A549 (cell line): ENCODE results near the gene NAPSA. TPM values are rescaled to one million over a fixed set of nuclear protein-coding genes. Genes with fewer than 3 reads are reported as not detected.

Experiments
- ATAC-seq, 2 experiments: fragments of 200-7000 bp in 1 of 2; fragments of >200 bp in 1 of 2; cut with Nextera tagmentation in 1 of 2; cut with Tn5 transposase in 1 of 2; 3 replicates each; pipeline versions ENCODE4 v1.8.0 to v1.9.1; 2018 to 2020; ENCODE audit warnings: mild to moderate bottlenecking in 1 of 2, moderate library complexity in 1 of 2
- CTCF ChIA-PET: fragments of 300-600 bp; sonication (Branson Sonifier 250); formaldehyde crosslinking; extraction: SDS; loops from one replicate; lab custom pipeline; 2021; ENCODE audit warnings: antibody characterized with exemption, inconsistent platforms; lab: Yijun Ruan, JAX
- POLR2A ChIA-PET: fragments of 350-600 bp; formaldehyde crosslinking; extraction: SDS; loops from one replicate; lab custom pipeline; 2021; ENCODE audit warnings: antibody characterized with exemption, inconsistent platforms; lab: Yijun Ruan, JAX
- DNase-seq, 2 experiments: peaks; one replicate each; pipeline versions ENCODE4 v3.0.0 to v3.0.0-alpha.2; 2011 to 2016; ENCODE audit warnings: low read depth in 1 of 2, low spot score in 1 of 2
- FAIRE-seq: peaks from 2 replicates; lab custom pipeline; 2011; peaks lifted over from hg19 to GRCh38; lab: Jason Lieb, UNC
- H3K27ac ChIP-seq, 2 experiments: fragments of >200 bp; sonication (Bioruptor Twin); formaldehyde crosslinking; 3 replicates each; pipeline ENCODE4 v1.5.1; 2016 to 2017
- H3K4me1 ChIP-seq: fragments of >200 bp; sonication (Bioruptor Twin); formaldehyde crosslinking; 3 replicates; pipeline ENCODE4 v1.6.1; 2016
- H3K4me2 ChIP-seq: fragments of >200 bp; sonication (Bioruptor Twin); formaldehyde crosslinking; 3 replicates; pipeline ENCODE4 v1.6.1; 2016
- H3K4me3 ChIP-seq: fragments of >200 bp; sonication (Bioruptor Twin); formaldehyde crosslinking; 3 replicates; pipeline ENCODE4 v1.5.1; 2016
- H3K9me3 ChIP-seq: fragments of >200 bp; sonication (Bioruptor Twin); formaldehyde crosslinking; 3 replicates; pipeline ENCODE4 v1.6.1; 2016
- BCL3 ChIP-seq: fragments of >200 bp; sonication (Bioruptor Twin); formaldehyde crosslinking; IDR thresholded peaks from 3 replicates; pipeline ENCODE4 v1.6.1; 2016
- CEBPB ChIP-seq, 2 experiments: fragments of >200 bp in 1 of 2; sonication (Bioruptor Twin) in 1 of 2; formaldehyde crosslinking in 1 of 2; IDR thresholded peaks; 2 replicates each; pipeline ENCODE4 v1.6.1; 2012 to 2016
- CHD4 ChIP-seq: fragments of 200-600 bp; sonication (generic); IDR thresholded peaks from 2 replicates; pipeline ENCODE4 v1.6.1; 2016; ENCODE audit warnings: antibody characterized with exemption, mild to moderate bottlenecking, borderline replicate concordance
- ESRRA ChIP-seq: fragments of 150-350 bp; IDR thresholded peaks from 2 replicates; pipeline ENCODE4 v1.6.1; 2014; ENCODE audit warnings: mild to moderate bottlenecking, low read length, borderline replicate concordance
- FOSB ChIP-seq: fragments of 250-450 bp; sonication (Bioruptor Pico); IDR thresholded peaks from 2 replicates; pipeline ENCODE4 v1.5.0; 2020; ENCODE audit warnings: mild to moderate bottlenecking, moderate library complexity
- FOSL2 ChIP-seq, 2 experiments: fragments of 450-650 bp in 1 of 2; fragments of >200 bp in 1 of 2; sonication (Bioruptor Twin) in 1 of 2; formaldehyde crosslinking; IDR thresholded peaks; 2 replicates each; pipeline versions ENCODE4 v1.5.0 to v1.6.1; 2016 to 2020; ENCODE audit warnings: mild to moderate bottlenecking in 1 of 2, moderate library complexity in 1 of 2
- GATA3 ChIP-seq: IDR thresholded peaks from 2 replicates; pipeline ENCODE4 v1.6.1; 2012; ENCODE audit warnings: borderline replicate concordance
- HES2 ChIP-seq: fragments of >200 bp; sonication (Bioruptor Twin); formaldehyde crosslinking; IDR thresholded peaks from 2 replicates; pipeline ENCODE4 v1.6.1; 2016
- JUN ChIP-seq, 2 experiments: fragments of >200 bp; sonication (Bioruptor Twin); formaldehyde crosslinking; IDR thresholded peaks; 2 replicates in 1 of 2; 3 replicates in 1 of 2; pipeline ENCODE4 v1.6.1; 2016 to 2017
- KDM1A ChIP-seq: fragments of 200-600 bp; sonication (generic); IDR thresholded peaks from 2 replicates; pipeline ENCODE4 v1.6.1; 2016; ENCODE audit warnings: low read depth, mild to moderate bottlenecking
- MAX ChIP-seq: IDR thresholded peaks from 2 replicates; pipeline ENCODE4 v1.6.1; 2012
- POLR2A ChIP-seq: IDR thresholded peaks from 2 replicates; pipeline ENCODE4 v1.6.1; 2012; ENCODE audit warnings: mild to moderate bottlenecking, low read length
- POLR2AphosphoS2 ChIP-seq: conservative IDR thresholded peaks from 2 replicates; pipeline ENCODE4 v1.6.1; 2012; ENCODE audit warnings: low read length, improper control_type of control experiment, inconsistent platforms
- ZFP36 ChIP-seq: fragments of 450-650 bp; IDR thresholded peaks from 2 replicates; pipeline ENCODE4 v1.6.1; 2014; ENCODE audit warnings: borderline replicate concordance; ENCODE audit not compliant: partially characterized antibody
- WGBS: methylation state at CpG from one replicate; pipeline ENCODE4 v1.1.6; 2017; ENCODE audit errors: missing lambda C conversion rate; 5-methylcytosine and 5-hydroxymethylcytosine counted together
- polyA plus RNA-seq, 4 experiments: library from polyadenylated mRNA; depleted of rRNA in 3 of 4; stranded (reverse); fragments of >200 nt; fragmentation: RNase III in 1 of 4; extraction: RNeasy Plus Mini Kit Qiagen cat#74134 plus additional on column Dnase treatment in 1 of 4; gene quantifications; 2 replicates in 3 of 4; 3 replicates in 1 of 4; pipeline ENCODE4 v1.2.3, GENCODE V29; 2011 to 2017

Gene NAPSA
- polyA plus RNA-seq, 2 of the 4 experiments (the other 2 are of a cell fraction) = 1.3 to 1.5 TPM

GRCh38 chr19:50313812-50314536 is 51.5 kb downstream of the NAPSA start (continued):
- TF ChIP-seq BCL3 = no peak
- no peak for TF ChIP-seq FOSL2 (IDR thresholded peaks at IDR 0.05)
- no peak for TF ChIP-seq FOSL2 (CRISPR knock-in tag; IDR thresholded peaks at IDR 0.05)

- FAIRE-seq (no peak), ATAC-seq (no peak), DNase-seq (no peak)
- H3K4me3 ChIP-seq = peak overlapping the region; percentile 55
- peaks cover 23% of the 10 kb centered on the region for H3K4me1 ChIP-seq
- peak overlapping the region; percentile 82 for H3K4me2 ChIP-seq
- ChIA-PET POLR2A (interaction anchor here (1.0 kb wide), 2 partner anchors 12 to 16 kb away, joined by 4 to 6 read pairs; partner anchors contain the start of gene KCNC3), CTCF (interaction anchor here (0.9 to 3.6 kb wide), 3 partner anchors 13 to 166 kb away, joined by 5 to 12 read pairs (median 12); partner anchors contain the start of gene KCNC3)
- H3K9me3 ChIP-seq = no peaks in the 10 kb centered on the region
- TF ChIP-seq CHD4 = no peak
- TF ChIP-seq FOSB (CRISPR knock-in tag) = no peak
- peak overlapping the region; percentile 60 to 86; a peak in 5 of 6 replicates for H3K27ac ChIP-seq
- 24% methylated on average over 26 of the region's 27 CpGs for WGBS
Measured at GRCh38 chr19:50312967-50313811, 52.2 kb downstream of the NAPSA start.

- CTCF ChIA-PET = interaction anchor here (0.9 to 3.6 kb wide), 4 partner anchors 14 to 165 kb away, joined by 3 to 12 read pairs (median 8); partner anchors contain the start of gene KCNC3
- Histone ChIP-seq H3K27ac (peak overlapping the region; percentile 60 to 86), H3K4me2 (peak overlapping the region; percentile 82), H3K9me3 (no peaks in the 10 kb centered on the region)
- peak; percentile 52 to 78 for ATAC-seq
- 19% methylated on average over 16 of the region's 42 CpGs for WGBS
- peak; percentile 68 for TF ChIP-seq MAX
- TF ChIP-seq HES2 = no peak
- 0 out of 5 replicates have a peak, but pooled peaks of 1 of the 2 experiments have one; percentile 29 for TF ChIP-seq JUN (IDR thresholded peaks at IDR 0.05)
- peak; percentile 50 for TF ChIP-seq POLR2A
- no peak for TF ChIP-seq POLR2AphosphoS2
- TF ChIP-seq, all 56 proteins: peak for 3
- peaks cover 23% of the 10 kb centered on the region for H3K4me1 ChIP-seq
- H3K4me3 ChIP-seq = peak overlapping the region; percentile 55
- peak; percentile 82 to 94 for DNase-seq
- no peak for FAIRE-seq
- POLR2A ChIA-PET = interaction anchor here (1.0 kb wide), 1 partner anchor 17 kb away, joined by 6 read pairs; the partner anchor contains the start of gene KCNC3
Measured at GRCh38 chr19:50311723-50312635, 53.5 kb downstream of the NAPSA start.

- no peak overlapping the region for H3K4me2 ChIP-seq
- ChIA-PET POLR2A (no interaction called here), CTCF (interaction anchor here (0.6 to 3.6 kb wide), 4 partner anchors 18 to 362 kb away, joined by 3 to 12 read pairs (median 4); partner anchors contain the start of gene KCNC3)
- peaks cover 23% of the 10 kb centered on the region for H3K4me1 ChIP-seq
- DNase-seq (no peak), ATAC-seq (no peak), FAIRE-seq (no peak)
- no peak for TF ChIP-seq ESRRA
- TF ChIP-seq CEBPB (IDR thresholded peaks at IDR 0.05) = peak; percentile 28 to 51; a peak in 3 of 4 replicates
- TF ChIP-seq CHD4 = peak; percentile 49; the same call in 1 of the 2 replicates
- peak; percentile 69; the same call in 1 of the 2 replicates for TF ChIP-seq KDM1A
- TF ChIP-seq GATA3 = no peak
- TF ChIP-seq ZFP36 = peak; percentile 86
- H3K27ac ChIP-seq = no peak overlapping the region
- 35% methylated on average over 10 of the region's 10 CpGs for WGBS
- H3K4me3 ChIP-seq = no peak overlapping the region
- H3K9me3 ChIP-seq = no peaks in the 10 kb centered on the region
Measured at GRCh38 chr19:50310759-50311465, 54.5 kb downstream of the NAPSA start.
